ENCODE data around the gene POLN. TPM values are rescaled to one million over a fixed set of nuclear protein-coding genes. Genes with fewer than 3 reads are reported as not detected.
A peak's percentile ranks its signal among the peaks of the same experiment; 100 is the strongest.

POLN gene
- total RNA-seq, 1 experiment from 2014 or later: 0.24 TPM

GRCh38 chr4:2116687-2117400, 125.1 kb downstream of the POLN start:
- DNase-seq (ENCODE audit: low read depth): no peak

DNA sequence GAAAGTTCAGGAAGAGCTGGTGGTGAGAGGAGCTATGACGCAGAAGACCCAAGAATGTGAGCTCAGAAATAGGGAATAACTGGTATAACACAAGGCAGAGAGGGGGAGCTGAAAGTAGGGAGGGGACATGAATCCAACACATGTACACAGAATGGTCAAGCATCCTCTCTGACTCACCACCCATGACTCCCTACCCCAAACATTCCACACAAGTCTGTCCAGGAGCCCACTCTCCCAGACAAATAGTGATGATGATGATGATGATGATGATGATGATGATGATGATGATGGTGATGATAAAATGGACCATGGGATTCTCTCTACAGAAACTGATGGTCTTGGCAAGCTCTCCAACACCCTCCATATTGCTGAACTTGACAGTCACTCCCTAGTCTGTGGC, 136.4 kb downstream of the POLN start:
- DNase-seq (ENCODE audit: low read depth): peak; percentile 61

GRCh38 chr4:2104556-2105345, 137.2 kb downstream of the POLN start:
- DNase-seq (ENCODE audit: low read depth): no peak

DNA sequence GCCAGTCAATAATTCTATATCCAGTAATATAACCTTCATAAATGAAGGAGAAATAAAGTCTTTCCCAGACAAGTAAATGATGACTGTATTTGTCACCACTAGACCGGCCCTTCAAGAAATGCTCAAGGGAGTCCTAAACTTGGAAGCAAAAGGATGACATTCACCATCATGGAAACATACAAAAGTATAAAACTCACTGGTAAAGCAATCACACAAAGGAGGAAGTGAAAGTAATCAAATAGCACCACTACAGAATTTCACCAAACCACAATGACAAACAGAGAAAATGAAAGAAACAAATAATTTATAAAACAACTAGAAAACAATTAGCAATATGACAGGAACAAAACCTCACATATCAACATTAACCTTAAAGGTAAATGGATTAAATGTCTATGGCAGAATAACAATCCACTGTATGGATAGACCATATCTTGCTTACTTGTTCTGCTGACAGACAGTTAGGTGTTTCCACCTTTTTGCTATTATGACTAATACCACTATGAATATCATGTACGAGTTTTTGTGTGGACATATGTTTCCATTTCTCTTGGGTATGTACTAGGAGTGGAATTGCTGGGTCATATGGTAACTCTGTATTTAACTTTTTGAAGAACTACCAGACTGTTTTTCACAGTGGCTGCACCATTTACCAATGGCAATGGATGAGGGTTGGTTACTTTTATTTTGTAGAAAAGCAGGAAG, 137.9 kb downstream of the POLN start:
- DNase-seq (ENCODE audit: low read depth): no peak

DNA sequence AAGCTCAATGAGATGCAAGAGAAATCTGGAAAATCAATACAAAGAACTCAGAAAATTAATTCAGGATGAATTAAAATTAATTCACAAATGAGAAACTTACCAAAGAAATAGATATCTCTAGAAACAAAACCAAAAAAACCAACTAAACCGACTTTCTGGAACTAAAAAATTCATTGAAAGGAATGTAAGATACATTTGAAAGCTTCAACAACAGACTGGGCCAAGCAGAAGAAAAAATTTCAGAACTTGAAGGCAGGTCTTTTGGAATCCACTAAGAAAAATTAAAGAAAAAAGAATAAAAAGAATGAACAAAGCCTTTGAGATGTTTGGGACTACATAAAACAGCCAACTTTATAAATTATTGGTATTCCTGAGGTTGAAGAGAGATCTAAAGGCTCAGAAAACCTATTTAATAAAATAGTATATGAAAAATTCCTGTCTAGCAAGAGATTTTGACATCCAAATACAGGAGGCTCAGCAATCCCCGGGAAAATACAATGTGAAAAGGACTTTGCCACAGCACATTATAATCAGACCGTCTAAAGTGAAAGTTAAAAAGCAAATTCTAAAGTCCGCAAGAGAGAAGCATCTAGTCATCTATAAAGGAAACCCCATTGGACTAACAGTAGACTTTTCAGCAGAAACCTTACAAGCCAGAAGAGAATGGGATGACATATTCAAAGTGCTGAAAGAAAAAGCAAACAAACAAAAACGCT, 138.6 kb downstream of the POLN start:
- no peak for DNase-seq (ENCODE audit: low read depth)

DNA sequence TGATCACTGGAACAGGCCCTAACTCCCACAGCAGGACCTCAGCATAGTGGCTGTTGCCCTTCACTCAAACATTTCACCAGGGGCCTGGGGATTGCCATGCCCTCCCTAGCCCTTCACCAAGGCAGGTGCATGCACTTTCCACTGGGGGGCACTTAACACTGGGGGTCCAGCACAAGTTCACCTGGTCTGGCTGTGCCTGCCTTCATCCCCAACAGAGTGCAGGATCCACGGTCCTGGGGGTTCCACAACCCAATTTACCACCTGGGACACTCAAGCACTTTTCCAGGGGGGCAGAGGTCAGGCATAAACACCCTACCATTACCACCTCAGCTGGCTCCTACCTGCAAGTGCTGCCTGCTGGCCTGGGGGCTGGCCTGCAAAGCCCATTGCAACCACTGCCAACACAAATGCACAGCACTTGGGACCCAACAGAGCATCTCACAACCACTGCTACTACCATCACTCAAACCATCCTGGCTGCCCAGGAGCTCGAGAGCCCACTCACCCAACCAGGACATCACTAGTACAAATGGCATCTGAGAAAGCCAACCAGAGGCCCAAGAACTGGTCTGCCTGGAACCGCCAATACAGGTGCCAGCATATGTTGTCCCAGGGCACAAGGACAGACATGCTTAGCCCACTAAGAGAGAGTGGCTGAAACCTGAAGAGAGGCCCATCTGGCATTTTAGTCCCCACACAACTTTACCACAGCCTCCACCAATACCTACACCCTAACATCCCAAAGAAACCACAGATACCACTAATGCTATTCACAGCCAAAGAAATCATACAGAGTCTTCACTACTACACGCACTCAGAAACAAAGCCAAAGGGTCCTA, 139.7 kb downstream of the POLN start:
- DNase-seq (ENCODE audit: low read depth): no peak

DNA sequence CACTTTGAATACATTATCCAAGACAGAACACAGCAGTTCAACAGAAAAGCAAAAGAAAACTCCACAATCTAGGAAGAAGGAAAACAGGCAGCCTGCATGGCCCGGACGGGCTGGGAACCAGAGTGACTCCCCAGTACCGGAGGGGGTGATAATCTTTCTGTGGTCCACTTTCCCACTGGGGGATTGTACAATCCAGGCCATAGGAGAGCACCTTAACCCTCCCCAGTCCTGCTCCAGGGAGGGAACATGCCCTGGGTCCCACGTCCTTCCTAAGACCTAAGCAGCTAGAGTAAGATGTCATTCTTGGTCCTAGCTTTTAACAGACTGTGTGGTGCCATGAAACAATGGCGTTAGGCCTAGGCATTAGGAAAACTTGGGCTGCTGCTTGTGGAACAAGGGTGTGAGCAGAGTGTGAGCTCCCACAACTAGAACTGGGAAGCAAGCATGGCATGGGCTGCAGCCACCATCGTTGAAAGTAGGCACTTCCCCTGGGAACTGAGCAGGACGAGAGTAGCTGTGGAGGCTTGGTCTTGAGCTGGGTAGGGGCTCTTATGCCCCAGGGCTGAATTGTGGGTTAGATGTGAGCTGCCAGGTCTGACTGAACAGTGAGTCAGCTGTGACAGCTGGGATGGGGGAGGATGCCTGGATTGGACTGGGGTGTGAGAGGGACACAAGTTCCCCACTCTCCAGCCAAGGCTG, 140.4 kb downstream of the POLN start:
- DNase-seq (ENCODE audit: low read depth): peak; percentile 94

DNA sequence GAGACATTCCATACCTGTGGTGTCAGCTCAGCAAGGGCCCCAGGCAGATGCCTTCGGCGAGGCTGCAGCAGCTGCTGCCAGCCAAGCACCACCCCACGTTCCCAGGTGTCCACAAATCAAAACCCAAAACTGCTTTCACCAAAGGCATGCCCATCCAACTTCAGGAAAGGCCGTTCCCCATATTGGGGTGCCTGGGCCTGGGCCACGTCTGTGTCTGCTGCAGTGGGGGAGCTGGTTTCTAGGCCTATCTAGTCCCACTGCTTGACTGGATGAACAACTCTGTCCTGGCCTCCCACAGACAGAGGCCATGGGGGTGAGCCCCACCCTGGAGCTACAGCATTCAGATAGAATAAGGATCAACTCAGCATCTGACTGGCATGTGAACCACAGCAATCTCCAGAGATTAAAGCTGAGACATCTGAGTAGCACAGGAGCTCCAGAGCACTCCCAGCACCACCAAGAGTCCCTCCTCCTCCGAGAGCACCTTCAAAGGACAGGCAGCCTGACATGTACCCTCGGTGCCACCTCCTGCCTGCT, 145.8 kb downstream of the POLN start:
- DNase-seq (ENCODE audit: low read depth): peak; percentile 40

DNA sequence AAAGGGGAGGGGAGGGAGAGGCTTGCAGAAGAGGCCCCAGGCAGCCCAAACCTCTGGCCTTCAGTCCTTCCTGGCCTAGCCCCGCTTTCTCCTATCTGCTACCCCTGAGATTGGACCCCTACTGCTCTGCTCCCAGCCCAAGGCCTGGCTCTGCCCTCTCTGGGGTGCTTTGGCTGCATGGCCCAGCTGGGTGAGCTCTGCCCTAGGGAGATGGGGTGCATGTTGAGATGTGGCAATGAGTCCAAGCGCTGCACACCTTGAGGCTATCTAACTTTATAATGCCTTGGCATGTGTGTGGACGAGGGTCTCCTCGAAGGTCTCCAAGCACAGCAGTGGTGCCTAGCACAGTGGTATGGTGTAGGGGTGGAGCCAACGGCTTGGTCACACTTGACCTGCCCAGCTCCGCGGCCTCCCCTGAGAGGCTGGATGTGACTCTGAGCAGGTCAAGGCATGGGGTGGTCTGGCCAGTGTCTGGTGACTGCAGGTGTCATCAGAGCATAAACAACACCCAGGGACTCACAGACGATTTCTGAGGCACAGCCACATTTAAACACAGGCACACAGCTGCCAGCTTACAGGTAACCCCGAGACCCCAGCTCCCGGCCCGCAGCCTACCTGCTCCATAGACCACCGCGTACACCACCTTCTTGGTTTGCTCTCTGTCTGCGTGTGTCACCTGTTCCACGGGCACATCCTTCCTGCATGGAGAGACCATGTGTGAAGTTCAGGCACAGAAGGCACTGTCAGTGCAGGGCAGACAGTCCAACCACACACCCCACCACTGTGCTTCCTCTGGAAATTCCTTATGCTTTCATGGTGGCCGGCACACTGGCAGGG, 146.5 kb downstream of the POLN start:
- peak; percentile 75 for DNase-seq (ENCODE audit: low read depth)

GRCh38 chr4:2094545-2094944, 147.4 kb downstream of the POLN start:
- DNase-seq (ENCODE audit: low read depth): no peak

DNA sequence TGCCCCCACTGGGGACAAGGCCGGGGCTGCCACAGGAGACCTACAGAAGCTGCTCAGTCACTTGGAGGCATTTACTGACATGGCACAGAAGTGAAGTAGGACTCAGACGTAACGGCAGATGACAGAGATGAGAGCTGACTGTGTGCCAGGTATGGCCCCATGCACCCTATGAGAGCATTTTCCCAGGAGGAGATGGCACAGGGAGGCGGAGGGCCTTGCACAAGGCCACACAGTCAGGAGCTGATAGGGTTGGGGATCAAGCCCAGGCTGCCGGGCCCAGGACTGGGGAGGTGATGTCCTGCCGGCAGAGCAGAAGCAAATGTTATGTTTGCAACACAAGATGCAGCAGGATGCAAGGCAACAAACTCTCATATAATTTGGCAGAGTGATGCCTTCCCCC, 148.7 kb downstream of the POLN start:
- DNase-seq (ENCODE audit: low read depth): no peak

DNA sequence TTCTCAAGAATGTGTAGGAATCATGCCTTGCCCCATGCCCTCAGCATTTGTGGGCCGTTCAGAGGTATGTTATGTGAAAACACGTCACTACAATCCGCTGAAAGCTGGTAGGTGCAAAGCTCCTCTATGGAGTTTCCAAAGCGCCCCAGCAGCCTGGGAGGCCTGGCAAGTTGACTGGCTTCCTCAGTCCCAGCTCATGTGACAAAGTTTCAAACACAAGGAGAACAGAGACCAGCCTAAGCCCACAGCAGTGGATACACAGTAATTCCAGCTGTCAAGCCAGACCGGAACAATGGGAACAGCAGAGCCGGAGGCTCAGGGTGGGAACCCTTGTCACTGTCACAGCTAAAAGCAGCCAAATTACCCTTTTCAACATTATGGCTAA, 149.3 kb downstream of the POLN start:
- DNase-seq (ENCODE audit: low read depth): no peak

GRCh38 chr4:2091990-2092668, 149.8 kb downstream of the POLN start:
- no peak for DNase-seq (ENCODE audit: low read depth)

- no peak for DNase-seq (ENCODE audit: low read depth)
Observed at GRCh38 chr4:2090642-2091041, 151.3 kb downstream of the POLN start.

- DNase-seq (ENCODE audit: low read depth): no peak
Observed at GRCh38 chr4:2089222-2089621, 152.7 kb downstream of the POLN start.

DNA sequence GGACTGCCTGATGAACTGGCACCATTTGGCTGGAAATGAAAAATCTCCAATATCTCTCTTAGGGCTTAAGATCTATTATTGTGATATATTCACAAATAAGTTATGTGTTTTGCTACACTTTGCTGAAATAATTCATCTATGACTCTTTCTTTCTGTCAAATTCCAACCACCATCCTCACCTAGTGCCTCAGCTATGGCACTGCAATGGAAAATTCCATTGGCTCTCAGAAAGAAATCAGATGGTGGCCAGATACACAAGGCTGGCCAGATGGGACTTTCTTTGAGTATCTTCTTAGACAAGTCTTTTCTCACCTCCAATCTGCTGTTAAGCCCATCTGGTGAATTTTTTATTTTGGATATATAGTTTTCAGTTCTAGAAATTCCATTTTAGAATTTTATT, 154.8 kb downstream of the POLN start:
- peak; percentile 32 for DNase-seq (ENCODE audit: low read depth)

DNA sequence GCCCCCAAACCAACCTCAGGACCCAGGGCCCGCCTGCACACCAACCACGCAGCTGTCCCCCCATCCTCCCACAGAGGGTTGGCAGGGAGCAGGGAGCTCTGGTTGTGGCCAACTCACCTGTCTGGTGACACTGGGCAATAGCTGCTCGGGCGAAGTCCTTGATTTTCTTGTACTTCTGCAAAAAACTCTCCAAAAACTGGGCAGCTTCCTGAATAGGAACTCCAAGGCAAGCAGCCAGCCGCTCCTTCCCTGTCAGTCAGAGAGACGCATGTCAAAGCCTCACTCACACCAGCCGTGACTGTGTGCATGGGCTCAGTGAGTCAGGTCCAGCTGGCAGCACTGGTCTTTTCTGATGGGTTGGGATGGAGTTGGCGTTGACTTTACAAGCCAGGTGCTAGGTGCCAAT, 156.4 kb downstream of the POLN start:
- no peak for DNase-seq (ENCODE audit: low read depth)

- DNase-seq (ENCODE audit: low read depth): no peak
Observed at GRCh38 chr4:2084316-2084715, 157.6 kb downstream of the POLN start.

GRCh38 chr4:2083826-2084160, 158.1 kb downstream of the POLN start:
- DNase-seq (ENCODE audit: low read depth): no peak
